ENCODE results near the gene CHST4. TPM values are rescaled to one million over a fixed set of nuclear protein-coding genes. Genes with fewer than 3 reads are reported as not detected.

Gene CHST4
- total and polyA plus RNA-seq, 9 of the 15 experiments (the other 6 are each of a cell fraction or from before 2014, with no cell fraction given), result 0.07 TPM; not detected in 8

DNA sequence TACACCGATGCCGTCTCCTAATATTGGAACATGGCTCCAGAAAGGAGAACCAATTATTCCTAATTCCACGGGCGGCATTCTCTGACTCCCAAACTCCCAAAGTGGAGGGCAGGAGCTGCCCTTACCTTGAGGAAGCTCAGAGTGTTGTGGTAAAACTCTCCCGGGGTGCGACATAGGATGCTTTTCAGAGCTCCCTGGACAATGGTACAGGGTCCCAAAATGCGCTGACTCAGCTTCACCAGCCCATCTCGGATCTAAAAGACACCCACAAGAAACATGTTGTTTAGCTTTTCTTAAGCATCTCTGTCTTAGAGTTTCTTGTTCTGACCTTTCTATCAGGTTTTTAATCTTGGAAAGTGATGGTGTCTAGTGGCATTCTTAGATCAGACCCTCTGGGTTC lies 43.9 kb downstream of the CHST4 start (continued):
- TF ChIP-seq, protein P1, sequence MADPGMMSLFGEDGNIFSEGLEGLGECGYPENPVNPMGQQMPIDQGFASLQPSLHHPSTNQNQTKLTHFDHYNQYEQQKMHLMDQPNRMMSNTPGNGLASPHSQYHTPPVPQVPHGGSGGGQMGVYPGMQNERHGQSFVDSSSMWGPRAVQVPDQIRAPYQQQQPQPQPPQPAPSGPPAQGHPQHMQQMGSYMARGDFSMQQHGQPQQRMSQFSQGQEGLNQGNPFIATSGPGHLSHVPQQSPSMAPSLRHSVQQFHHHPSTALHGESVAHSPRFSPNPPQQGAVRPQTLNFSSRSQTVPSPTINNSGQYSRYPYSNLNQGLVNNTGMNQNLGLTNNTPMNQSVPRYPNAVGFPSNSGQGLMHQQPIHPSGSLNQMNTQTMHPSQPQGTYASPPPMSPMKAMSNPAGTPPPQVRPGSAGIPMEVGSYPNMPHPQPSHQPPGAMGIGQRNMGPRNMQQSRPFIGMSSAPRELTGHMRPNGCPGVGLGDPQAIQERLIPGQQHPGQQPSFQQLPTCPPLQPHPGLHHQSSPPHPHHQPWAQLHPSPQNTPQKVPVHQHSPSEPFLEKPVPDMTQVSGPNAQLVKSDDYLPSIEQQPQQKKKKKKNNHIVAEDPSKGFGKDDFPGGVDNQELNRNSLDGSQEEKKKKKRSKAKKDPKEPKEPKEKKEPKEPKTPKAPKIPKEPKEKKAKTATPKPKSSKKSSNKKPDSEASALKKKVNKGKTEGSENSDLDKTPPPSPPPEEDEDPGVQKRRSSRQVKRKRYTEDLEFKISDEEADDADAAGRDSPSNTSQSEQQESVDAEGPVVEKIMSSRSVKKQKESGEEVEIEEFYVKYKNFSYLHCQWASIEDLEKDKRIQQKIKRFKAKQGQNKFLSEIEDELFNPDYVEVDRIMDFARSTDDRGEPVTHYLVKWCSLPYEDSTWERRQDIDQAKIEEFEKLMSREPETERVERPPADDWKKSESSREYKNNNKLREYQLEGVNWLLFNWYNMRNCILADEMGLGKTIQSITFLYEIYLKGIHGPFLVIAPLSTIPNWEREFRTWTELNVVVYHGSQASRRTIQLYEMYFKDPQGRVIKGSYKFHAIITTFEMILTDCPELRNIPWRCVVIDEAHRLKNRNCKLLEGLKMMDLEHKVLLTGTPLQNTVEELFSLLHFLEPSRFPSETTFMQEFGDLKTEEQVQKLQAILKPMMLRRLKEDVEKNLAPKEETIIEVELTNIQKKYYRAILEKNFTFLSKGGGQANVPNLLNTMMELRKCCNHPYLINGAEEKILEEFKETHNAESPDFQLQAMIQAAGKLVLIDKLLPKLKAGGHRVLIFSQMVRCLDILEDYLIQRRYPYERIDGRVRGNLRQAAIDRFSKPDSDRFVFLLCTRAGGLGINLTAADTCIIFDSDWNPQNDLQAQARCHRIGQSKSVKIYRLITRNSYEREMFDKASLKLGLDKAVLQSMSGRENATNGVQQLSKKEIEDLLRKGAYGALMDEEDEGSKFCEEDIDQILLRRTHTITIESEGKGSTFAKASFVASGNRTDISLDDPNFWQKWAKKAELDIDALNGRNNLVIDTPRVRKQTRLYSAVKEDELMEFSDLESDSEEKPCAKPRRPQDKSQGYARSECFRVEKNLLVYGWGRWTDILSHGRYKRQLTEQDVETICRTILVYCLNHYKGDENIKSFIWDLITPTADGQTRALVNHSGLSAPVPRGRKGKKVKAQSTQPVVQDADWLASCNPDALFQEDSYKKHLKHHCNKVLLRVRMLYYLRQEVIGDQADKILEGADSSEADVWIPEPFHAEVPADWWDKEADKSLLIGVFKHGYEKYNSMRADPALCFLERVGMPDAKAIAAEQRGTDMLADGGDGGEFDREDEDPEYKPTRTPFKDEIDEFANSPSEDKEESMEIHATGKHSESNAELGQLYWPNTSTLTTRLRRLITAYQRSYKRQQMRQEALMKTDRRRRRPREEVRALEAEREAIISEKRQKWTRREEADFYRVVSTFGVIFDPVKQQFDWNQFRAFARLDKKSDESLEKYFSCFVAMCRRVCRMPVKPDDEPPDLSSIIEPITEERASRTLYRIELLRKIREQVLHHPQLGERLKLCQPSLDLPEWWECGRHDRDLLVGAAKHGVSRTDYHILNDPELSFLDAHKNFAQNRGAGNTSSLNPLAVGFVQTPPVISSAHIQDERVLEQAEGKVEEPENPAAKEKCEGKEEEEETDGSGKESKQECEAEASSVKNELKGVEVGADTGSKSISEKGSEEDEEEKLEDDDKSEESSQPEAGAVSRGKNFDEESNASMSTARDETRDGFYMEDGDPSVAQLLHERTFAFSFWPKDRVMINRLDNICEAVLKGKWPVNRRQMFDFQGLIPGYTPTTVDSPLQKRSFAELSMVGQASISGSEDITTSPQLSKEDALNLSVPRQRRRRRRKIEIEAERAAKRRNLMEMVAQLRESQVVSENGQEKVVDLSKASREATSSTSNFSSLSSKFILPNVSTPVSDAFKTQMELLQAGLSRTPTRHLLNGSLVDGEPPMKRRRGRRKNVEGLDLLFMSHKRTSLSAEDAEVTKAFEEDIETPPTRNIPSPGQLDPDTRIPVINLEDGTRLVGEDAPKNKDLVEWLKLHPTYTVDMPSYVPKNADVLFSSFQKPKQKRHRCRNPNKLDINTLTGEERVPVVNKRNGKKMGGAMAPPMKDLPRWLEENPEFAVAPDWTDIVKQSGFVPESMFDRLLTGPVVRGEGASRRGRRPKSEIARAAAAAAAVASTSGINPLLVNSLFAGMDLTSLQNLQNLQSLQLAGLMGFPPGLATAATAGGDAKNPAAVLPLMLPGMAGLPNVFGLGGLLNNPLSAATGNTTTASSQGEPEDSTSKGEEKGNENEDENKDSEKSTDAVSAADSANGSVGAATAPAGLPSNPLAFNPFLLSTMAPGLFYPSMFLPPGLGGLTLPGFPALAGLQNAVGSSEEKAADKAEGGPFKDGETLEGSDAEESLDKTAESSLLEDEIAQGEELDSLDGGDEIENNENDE (IDR thresholded peaks at IDR 0.05; ENCODE audit: low read depth, low read length), result no peak
- TF ChIP-seq CHD2 (IDR thresholded peaks at IDR 0.05; ENCODE audit: low read depth, low read length), result no peak
- TF ChIP-seq, protein P2, sequence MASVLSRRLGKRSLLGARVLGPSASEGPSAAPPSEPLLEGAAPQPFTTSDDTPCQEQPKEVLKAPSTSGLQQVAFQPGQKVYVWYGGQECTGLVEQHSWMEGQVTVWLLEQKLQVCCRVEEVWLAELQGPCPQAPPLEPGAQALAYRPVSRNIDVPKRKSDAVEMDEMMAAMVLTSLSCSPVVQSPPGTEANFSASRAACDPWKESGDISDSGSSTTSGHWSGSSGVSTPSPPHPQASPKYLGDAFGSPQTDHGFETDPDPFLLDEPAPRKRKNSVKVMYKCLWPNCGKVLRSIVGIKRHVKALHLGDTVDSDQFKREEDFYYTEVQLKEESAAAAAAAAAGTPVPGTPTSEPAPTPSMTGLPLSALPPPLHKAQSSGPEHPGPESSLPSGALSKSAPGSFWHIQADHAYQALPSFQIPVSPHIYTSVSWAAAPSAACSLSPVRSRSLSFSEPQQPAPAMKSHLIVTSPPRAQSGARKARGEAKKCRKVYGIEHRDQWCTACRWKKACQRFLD (CRISPR knock-in tag; IDR thresholded peaks at IDR 0.05), result no peak
- TF ChIP-seq C11orf30 (IDR thresholded peaks at IDR 0.05; ENCODE audit: low read depth), result peak; percentile 87
- TF ChIP-seq CAMTA2 (CRISPR knock-in tag; conservative IDR thresholded peaks at IDR 0.05), result no peak
- TF ChIP-seq NR3C1 (CRISPR knock-in tag; IDR thresholded peaks at IDR 0.05), result no peak

All from K562 (cell line).